VCaP (cell line): ENCODE data around the gene MAP7.

ENCODE experiments used
- H3K27ac ChIP-seq: fragments of 450-650 bp; 2 replicates; pipeline ENCODE4 v1.5.1; 2017
- CTCF ChIP-seq: fragments of 450-650 bp; conservative IDR thresholded peaks from 2 replicates; pipeline ENCODE4 v1.5.1; 2017; ENCODE audit warnings: mild to moderate bottlenecking, moderate library complexity

The MAP7 gene

GRCh38 chr6:136547871-136548270 is 2.4 kb downstream of the MAP7 start:
- no peak for TF ChIP-seq CTCF
- no peak overlapping the region; the same call in 1 of the 2 replicates for H3K27ac ChIP-seq

DNA sequence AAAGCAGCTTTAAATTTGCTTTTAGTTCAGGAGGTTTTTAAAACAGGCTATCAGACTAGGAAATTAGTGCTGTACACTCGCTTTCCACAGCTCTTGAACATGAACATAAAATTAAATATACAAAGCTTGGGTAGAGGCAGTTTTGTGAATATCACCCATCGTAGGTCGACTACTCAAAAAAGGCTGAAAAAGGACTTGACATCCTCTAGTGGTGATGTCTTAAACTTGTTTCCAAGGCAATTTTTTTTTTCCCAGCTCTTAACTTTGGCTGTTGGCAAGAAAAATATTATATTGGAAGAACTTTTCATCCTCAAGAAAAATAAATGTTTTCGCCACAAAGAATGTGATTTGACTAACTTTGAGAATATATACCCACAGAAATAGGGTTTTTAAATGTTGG is 2.9 kb downstream of the MAP7 start:
- TF ChIP-seq CTCF, result peak; percentile 93
- peak overlapping the region; percentile 11; the same call in 1 of the 2 replicates for H3K27ac ChIP-seq

DNA sequence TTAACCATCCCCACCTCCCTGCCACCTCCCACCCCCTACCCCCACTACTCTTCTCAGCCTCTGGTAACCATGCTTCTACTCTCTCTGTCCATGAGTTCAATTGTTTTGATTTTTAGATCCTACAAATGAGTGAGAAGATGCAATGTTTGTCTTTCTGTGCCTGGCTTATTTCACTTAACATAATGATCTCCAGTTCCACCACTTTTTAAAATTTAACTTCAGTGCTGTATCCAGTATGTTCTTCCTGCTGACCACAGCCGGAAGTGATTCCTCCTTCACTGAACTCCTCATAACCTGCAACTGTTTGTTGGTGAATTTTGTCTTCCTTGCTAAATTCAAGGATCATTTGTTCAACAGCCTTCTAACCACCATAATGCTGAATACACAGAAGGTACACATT is 3.9 kb downstream of the MAP7 start:
- H3K27ac ChIP-seq, result no peak overlapping the region
- no peak for TF ChIP-seq CTCF

DNA sequence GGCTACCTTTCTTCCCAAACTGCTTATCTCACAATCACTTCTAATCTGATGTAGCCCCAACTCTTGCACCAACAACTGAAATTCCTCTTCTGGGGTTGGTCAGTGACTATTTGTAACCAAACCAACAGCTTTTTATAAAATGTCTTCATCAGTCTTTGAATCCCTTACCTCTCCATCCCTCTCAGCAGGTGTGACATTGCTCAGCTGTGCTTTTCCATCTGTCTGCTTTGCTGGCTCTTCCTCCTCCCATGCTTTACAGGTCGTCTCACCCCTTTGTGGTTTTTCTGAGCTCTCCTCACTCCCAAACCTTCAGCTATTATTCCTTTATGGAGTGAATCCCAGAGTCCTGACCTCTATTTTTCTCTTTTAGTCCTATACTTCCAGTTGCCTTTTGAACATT is 5.9 kb downstream of the MAP7 start:
- no peak overlapping the region for H3K27ac ChIP-seq
- no peak for TF ChIP-seq CTCF

GRCh38 chr6:136541395-136541794 is 8.8 kb downstream of the MAP7 start:
- H3K27ac ChIP-seq, result no peak overlapping the region
- no peak for TF ChIP-seq CTCF

DNA sequence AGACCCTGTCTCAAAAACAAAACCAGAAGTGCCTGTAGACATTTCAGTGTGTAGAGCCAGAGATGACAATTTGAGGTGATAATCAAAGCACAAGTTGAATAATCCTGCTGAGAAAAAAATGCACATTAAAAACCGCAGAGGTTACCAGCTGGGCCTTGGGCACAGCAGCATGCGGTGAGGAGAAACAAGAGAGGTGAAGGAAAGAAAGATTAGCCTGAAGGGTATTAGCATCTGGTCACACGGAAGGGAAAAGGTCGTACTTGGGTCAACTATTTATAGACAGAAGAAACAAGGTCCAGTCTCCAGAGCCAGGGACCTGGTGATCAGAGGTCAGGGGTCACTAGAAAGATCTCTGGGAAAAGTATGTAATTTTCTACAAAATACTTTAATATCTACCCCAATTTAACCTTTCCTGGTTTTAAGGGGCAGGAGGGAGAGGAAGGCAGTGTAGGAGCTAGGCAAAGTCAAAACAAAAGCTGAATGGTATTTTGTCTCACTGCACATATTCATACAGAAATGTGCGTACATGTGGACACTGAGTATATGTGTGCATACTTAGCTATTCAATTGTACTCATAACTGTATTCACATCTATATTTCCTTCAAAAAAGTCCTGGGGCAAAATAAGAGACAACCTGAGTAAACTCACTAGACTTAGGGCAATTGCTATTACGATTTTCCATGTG is 10.1 kb downstream of the MAP7 start:
- no peak overlapping the region for H3K27ac ChIP-seq
- no peak for TF ChIP-seq CTCF

DNA sequence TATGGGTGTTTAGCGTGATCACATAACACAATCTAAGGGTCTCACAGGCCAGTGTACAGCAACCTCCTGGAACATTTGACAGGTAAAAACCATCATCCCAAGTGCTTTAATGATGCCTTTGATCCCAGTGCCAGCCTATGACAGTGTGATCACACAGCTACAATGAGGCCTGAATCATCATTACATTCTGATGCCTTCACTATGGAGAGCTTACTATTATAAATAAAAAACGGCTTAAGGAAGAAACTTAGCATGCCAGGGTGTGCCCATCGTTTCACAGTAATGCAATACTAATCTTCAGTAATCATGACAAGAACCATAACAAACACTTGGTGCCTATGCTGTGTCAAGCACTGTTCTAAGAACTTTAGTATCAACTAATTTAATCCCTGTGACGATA is 11.4 kb downstream of the MAP7 start:
- no peak for TF ChIP-seq CTCF
- H3K27ac ChIP-seq, result no peak overlapping the region
